B cell (primary cell): ENCODE measurements around the gene POLR1B. TPM values are rescaled to one million over a fixed set of nuclear protein-coding genes. Genes with fewer than 3 reads are reported as not detected.

ENCODE experiments used
- ATAC-seq: fragments of 200-7000 bp; cut with Tn5 transposase; one replicate; pipeline ENCODE4 v1.10.0; 2021; ENCODE audit warnings: low read depth, mild to moderate bottlenecking, moderate number of reproducible peaks, moderate library complexity
- CTCF ChIA-PET: fragments of 350-600 bp; sonication (Branson Sonifier 250); formaldehyde crosslinking; loops from one replicate; lab custom pipeline; 2021; ENCODE audit warnings: antibody characterized with exemption, inconsistent platforms; lab: Charles Lee
- POLR2A ChIA-PET: fragments of 350-600 bp; sonication (Branson Sonifier 250); formaldehyde crosslinking; loops from one replicate; lab custom pipeline; 2021; ENCODE audit warnings: antibody characterized with exemption; lab: Charles Lee
- DNase-seq: peaks from one replicate; pipeline ENCODE4 v3.0.0; 2013
- H2AFZ ChIP-seq: 2 replicates; pipeline ENCODE4 v1.6.1; 2012; ENCODE audit warnings: mild to moderate bottlenecking, low read depth, low read length; ENCODE audit not compliant: insufficient read depth, poor library complexity, severe bottlenecking
- H3K27ac ChIP-seq, 2 donors: 1 replicate in 1 of 2; 2 replicates in 1 of 2; pipeline ENCODE4 v1.5.1; 2012 to 2013; ENCODE audit warnings: low read length in 2 of 2, mild to moderate bottlenecking in 2 of 2, moderate library complexity in 1 of 2
- H3K27me3 ChIP-seq, 4 experiments: fragments of 200-600 bp in 1 of 4; sonication (generic) in 1 of 4; replicated peaks in 1 of 4; 1 replicate in 2 of 4; 2 replicates in 2 of 4; pipeline versions ENCODE4 v1.6.1 to v1.7.0; 2013 to 2016; ENCODE audit warnings: low read length in 3 of 4, mild to moderate bottlenecking in 2 of 4, mixed read lengths in 1 of 4, moderate library complexity in 1 of 4; ENCODE audit not compliant: insufficient read depth in 4 of 4, control insufficient read depth in 3 of 4; ENCODE audit errors: control extremely low read depth in 1 of 4
- H3K36me3 ChIP-seq, 2 experiments: replicated peaks in 1 of 2; 1 replicate in 1 of 2; 2 replicates in 1 of 2; pipeline versions ENCODE4 v1.6.1 to v1.7.1; 2013; ENCODE audit warnings: low read length in 1 of 2; ENCODE audit not compliant: insufficient read depth in 2 of 2, control insufficient read depth in 1 of 2; ENCODE audit errors: control extremely low read depth in 1 of 2, extremely low read depth in 1 of 2
- H3K4me1 ChIP-seq, 2 donors: fragments of 200-600 bp in 1 of 2; sonication (generic) in 1 of 2; 1 replicate in 1 of 2; 2 replicates in 1 of 2; pipeline versions ENCODE4 v1.5.1 to v1.6.1; 2013 to 2017; ENCODE audit warnings: low read length in 2 of 2; ENCODE audit not compliant: control insufficient read depth in 2 of 2, insufficient read depth in 2 of 2
- H3K4me2 ChIP-seq: replicated peaks from 2 replicates; pipeline ENCODE3; 2012; ENCODE audit warnings: mild to moderate bottlenecking, low read depth, low read length; ENCODE audit not compliant: poor library complexity, severe bottlenecking
- H3K4me3 ChIP-seq, 5 experiments: fragments of 200-600 bp in 1 of 5; sonication (generic) in 1 of 5; 1 replicate in 3 of 5; 2 replicates in 2 of 5; pipeline versions ENCODE4 v1.5.1 to v1.7.0; 2011 to 2016; ENCODE audit warnings: low read length in 4 of 5, mild to moderate bottlenecking in 4 of 5, low read depth in 2 of 5, control low read depth in 1 of 5, moderate library complexity in 1 of 5; ENCODE audit not compliant: insufficient read depth in 1 of 5; ENCODE audit errors: control extremely low read depth in 1 of 5, extremely low read depth in 1 of 5
- H3K79me2 ChIP-seq: fragments of 200-600 bp; sonication (generic); one replicate; pipeline ENCODE4 v1.6.0; 2016; ENCODE audit warnings: low read length; ENCODE audit not compliant: control insufficient read depth, insufficient read depth
- H3K9ac ChIP-seq: fragments of 200-600 bp; sonication (generic); 2 replicates; pipeline ENCODE4 v1.6.1; 2017; ENCODE audit warnings: mild to moderate bottlenecking, low read length, moderate library complexity
- H3K9me3 ChIP-seq, 3 donors: one replicate each; pipeline versions ENCODE4 v1.6.1 to v1.7.1; 2013; ENCODE audit warnings: low read length in 2 of 3; ENCODE audit not compliant: control insufficient read depth in 2 of 3, insufficient read depth in 1 of 3; ENCODE audit errors: control extremely low read depth in 1 of 3
- H4K20me1 ChIP-seq: 2 replicates; pipeline ENCODE4 v1.6.0; 2012; ENCODE audit warnings: mild to moderate bottlenecking, low read length; ENCODE audit not compliant: insufficient read depth, control insufficient read depth, poor library complexity, severe bottlenecking
- H3K27ac Mint-ChIP-seq: one replicate; pipeline ENCODE4 v1.8.0; 2021; ENCODE audit warnings: mixed read lengths
- H3K27me3 Mint-ChIP-seq: one replicate; pipeline ENCODE4 v1.8.0; 2021; ENCODE audit warnings: mixed read lengths
- H3K4me1 Mint-ChIP-seq: one replicate; pipeline ENCODE4 v1.8.0; 2021; ENCODE audit warnings: mixed read lengths
- H3K4me3 Mint-ChIP-seq: one replicate; pipeline ENCODE4 v1.8.0; 2021; ENCODE audit warnings: mixed read lengths
- H3K9me3 Mint-ChIP-seq: one replicate; pipeline ENCODE4 v1.8.0; 2022; ENCODE audit warnings: mixed read lengths; ENCODE audit not compliant: insufficient read depth
- CTCF ChIP-seq: fragments of 200-600 bp; IDR thresholded peaks from one replicate; pipeline ENCODE4 v1.8.0; 2022; ENCODE audit warnings: antibody characterized with exemption, mild to moderate bottlenecking
- WGBS: methylation state at CpG from one replicate; pipeline ENCODE4 v1.1.5; 2013; ENCODE audit warnings: missing lambda C conversion rate; ENCODE audit not compliant: insufficient coverage; 5-methylcytosine and 5-hydroxymethylcytosine counted together
- intact Hi-C: fragments of 100-400 bp; cut with micrococcal nuclease; formaldehyde crosslinking; loops from one replicate; pipeline ENCODE4 v1.10.0; 2022
- polyA plus RNA-seq: library from polyadenylated mRNA; depleted of rRNA; stranded (reverse); fragments of >200 nt; gene quantifications from 2 replicates; pipeline ENCODE4 v1.2.3, GENCODE V29; 2012
- total RNA-seq, 2 donors: library from RNA; stranded (reverse); fragments of 120-200 nt in 1 of 2; gene quantifications; 1 replicate in 1 of 2; 2 replicates in 1 of 2; pipeline versions ENCODE4 v1.2.3 to v1.2.4, GENCODE V29; 2013 to 2022

The POLR1B gene
- total and polyA plus RNA-seq, 2 donors (not counting 1 experiment from before 2014, with no cell fraction given): 7.0 to 32.5 TPM

DNA sequence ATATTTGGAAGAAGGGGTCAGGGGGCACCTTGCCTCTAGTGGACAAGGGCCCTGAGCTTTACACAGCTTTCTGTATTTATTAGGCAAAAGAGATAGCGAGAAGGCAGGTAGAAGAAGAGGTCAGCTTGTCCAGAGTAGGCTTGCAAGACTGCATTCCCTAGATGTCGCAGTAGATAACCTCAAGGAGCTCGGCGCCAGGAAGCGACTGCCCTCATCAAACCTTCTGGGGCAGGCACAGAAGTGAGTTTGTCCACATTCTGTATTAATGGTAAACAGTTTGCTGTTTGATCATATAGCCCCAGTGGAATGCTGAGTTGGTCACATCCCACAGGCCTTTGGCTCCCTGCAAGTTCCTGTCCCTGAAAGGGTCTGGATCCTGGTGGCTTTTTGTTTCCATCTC is 49.1 kb downstream of the POLR1B start:
- Mint-ChIP-seq H3K27me3 (no peaks in the 10 kb centered on the region), H3K9me3 (no peaks in the 10 kb centered on the region), H3K27ac (no peak overlapping the region), H3K4me3 (no peak overlapping the region), H3K4me1 (peaks cover 3% of the 10 kb centered on the region)
- Histone ChIP-seq H3K27ac (no peak overlapping the region), H3K4me2 (no peak overlapping the region), H2AFZ (no peak overlapping the region), H3K9ac (no peak overlapping the region), H3K4me3 (no peak overlapping the region), H4K20me1 (no peaks in the 10 kb centered on the region), H3K9me3 (no peaks in the 10 kb centered on the region), H3K4me1 (no peaks in the 10 kb centered on the region), H3K27me3 (no peaks in the 10 kb centered on the region), H3K79me2 (no peaks in the 10 kb centered on the region), H3K36me3 (peaks cover 3 to 29% of the 10 kb centered on the region in 2 experiments)
- ATAC-seq: no peak
- WGBS: 98% methylated on average over 5 of the region's 5 CpGs
- no peak for TF ChIP-seq CTCF
- DNase-seq: no peak
- ChIA-PET CTCF (interaction anchor here (1.0 to 1.4 kb wide), 2 partner anchors 10 to 136 kb away, joined by 3 to 4 read pairs; no protein-coding TSS in a partner anchor), POLR2A (no interaction called here)
- intact Hi-C loops: no loop called here

GRCh38 chr2:112593736-112594135 is 51.5 kb downstream of the POLR1B start:
- Mint-ChIP-seq H3K27me3 (no peaks in the 10 kb centered on the region), H3K4me3 (no peak overlapping the region), H3K4me1 (no peaks in the 10 kb centered on the region), H3K27ac (no peak overlapping the region), H3K9me3 (no peaks in the 10 kb centered on the region)
- H4K20me1 ChIP-seq: no peaks in the 10 kb centered on the region
- H3K27ac ChIP-seq: no peak overlapping the region
- no peaks in the 10 kb centered on the region for H3K4me1 ChIP-seq
- H3K4me2 ChIP-seq: no peak overlapping the region
- intact Hi-C loops: no loop called here
- H3K79me2 ChIP-seq: no peaks in the 10 kb centered on the region
- no peak overlapping the region for H3K4me3 ChIP-seq
- no peak for TF ChIP-seq CTCF
- H2AFZ ChIP-seq: no peak overlapping the region
- H3K27me3 ChIP-seq: no peaks in the 10 kb centered on the region
- H3K36me3 ChIP-seq: peaks cover 3 to 12% of the 10 kb centered on the region in 2 experiments
- ATAC-seq (no peak), DNase-seq (no peak)
- ChIA-PET POLR2A (no interaction called here), CTCF (interaction anchor here (0.6 to 2.0 kb wide), 2 partner anchors 133 to 138 kb away, joined by 3 to 6 read pairs; no protein-coding TSS in a partner anchor)
- 94% methylated on average over 2 of the region's 4 CpGs for WGBS
- H3K9me3 ChIP-seq: no peaks in the 10 kb centered on the region
- H3K9ac ChIP-seq: no peak overlapping the region
